GM19043 (cell line): Measurements from ENCODE around the gene SNX9.
"Not testable (repeated sequence)": the region's sequence is repeated elsewhere in the genome, so short reads cannot be mapped to it uniquely, and the experiment has no call there.

ENCODE experiments used
- ATAC-seq: cut with Tn5 transposase; IDR thresholded peaks from one replicate; pipeline ENCODE4 v1.9.1; 2021; ENCODE audit warnings: low read depth; ENCODE audit not compliant: unreplicated experiment

The SNX9 gene

GRCh38 chr6:157944983-157945931 is 122.2 kb downstream of the SNX9 start:
- ATAC-seq, result no peak

DNA sequence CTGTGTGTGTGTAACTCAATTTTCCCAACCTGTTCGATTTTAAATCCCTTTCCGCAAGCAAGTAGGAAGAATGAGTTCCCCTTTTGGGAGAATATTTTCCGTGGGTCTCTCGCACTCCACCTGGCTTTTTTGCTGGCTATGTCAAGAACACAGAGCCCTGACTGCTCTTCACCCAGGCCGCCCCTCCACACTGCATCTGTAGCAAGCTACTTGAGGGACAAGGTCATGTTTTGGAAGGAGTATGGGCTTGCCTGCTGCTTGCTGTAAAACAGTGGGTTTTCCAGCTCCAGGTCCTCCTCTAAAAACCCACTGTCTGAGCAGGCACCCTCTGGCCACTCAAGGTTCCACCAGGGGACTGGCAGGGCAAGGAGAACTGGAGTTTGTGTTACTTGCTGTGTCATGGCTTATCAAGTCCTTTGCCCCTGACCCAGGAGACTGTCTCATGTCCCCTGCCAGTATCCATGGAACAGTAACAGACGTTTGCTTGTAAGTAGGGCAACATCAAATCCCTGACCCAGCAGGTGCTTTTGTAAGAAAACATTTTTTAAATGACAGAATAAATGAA is 123.1 kb downstream of the SNX9 start:
- ATAC-seq, result no peak

DNA sequence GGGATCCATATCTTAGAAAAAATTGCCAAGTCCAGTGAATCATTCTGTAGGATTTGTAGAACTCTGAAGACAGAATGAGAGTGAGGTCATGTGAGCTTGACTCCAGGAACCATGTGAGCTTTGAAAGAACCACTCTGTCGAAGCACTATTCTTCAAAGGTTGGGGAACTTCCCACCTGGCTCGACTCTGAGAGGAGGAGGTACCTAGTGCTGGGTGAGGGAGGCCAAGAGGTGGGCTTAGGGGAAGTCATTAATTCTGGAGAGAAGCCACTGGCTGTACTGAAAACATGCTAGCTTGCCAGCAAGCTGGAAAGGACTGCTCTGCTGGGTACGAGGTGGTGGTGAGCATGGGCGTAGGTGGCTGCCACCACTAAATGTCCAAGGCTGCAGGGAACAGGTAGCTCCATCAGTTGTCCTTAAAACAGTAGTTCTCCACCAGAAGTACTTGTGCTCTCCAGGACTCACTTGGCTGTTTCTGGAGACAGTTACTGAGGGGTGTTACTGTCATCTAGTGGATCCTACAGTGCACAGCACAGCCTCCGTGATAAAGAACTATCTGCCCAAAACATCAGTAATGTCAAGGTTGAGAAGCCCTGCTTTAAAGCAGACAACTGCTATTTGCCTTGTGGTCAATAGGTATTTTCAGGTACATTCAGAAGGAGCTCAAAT is 124.0 kb downstream of the SNX9 start:
- ATAC-seq, result no peak

- not testable (repeated sequence) for ATAC-seq
Observed at GRCh38 chr6:157950899-157951298, 127.9 kb downstream of the SNX9 start.

DNA sequence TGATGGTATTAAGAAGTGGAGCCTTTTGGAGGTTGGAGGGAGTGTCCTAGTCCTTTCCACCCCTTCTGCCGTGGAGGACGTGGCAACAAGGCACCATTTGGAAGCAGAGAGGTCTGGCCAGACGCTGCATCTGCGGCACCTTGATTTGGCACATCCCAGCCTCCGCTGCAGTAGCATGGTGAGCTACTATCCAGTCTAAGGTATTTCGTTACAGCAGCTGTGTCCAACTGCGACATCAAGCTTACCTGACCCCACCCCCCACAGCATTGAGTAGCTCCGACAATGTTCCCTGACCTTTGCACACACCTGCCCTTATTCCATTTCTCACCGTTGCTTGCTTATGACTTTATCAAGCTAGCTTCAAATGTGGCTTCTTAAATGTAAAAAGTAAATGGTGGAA is 128.8 kb downstream of the SNX9 start:
- no peak for ATAC-seq

DNA sequence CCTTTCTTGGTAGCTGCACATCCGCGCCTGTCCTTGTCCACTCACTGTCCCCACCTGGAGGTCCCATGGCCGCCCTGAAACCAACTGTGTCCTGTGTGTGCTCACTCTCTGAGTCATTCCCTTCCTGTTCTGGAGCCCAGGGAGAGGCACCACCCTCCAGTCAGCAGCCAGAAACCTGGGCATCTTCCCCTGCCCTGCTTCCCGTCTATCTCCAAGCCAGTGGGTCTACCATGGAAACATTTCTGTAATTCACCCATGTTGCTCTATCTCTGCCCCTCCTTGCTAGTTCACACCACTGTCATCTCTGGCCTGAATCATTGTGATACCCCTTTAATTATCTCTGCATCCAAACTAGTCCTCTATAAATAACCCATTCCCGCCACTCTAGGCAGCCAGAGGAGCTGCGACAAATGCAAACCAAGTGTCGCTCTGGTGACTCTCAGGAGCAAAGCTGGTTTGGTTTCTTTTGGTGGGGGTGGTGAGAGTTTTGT is 129.9 kb downstream of the SNX9 start:
- no peak for ATAC-seq

DNA sequence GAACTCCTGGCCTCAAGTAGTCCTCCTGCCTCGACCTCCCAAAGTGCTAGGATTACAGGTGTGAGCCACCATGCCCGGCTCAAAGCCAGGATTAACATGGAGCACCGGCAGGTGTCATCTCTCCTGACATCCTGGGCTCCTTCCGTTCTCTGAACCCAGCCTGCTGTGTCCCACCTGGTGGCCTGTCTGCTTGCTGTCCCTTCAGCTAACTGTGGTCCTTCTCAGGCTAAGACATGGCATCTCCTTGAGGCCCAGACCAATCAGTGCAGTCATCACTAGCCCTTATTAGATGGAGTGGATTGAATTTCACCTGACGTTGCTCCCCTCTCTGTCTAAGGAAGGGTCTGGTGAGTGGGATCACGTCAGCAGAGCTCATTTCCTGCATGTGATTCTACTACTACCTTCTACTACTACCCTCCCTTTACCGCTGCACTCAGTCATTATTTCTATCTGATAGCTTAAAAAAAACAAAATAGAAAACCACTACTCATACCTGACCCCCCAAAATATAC is 130.6 kb downstream of the SNX9 start:
- ATAC-seq, result no peak

- ATAC-seq, result no peak
Observed at GRCh38 chr6:157954150-157955117, 131.4 kb downstream of the SNX9 start.

- no peak for ATAC-seq
Observed at GRCh38 chr6:157955675-157956074, 132.6 kb downstream of the SNX9 start.

GRCh38 chr6:157956171-157956730 is 133.2 kb downstream of the SNX9 start:
- no peak for ATAC-seq

- no peak for ATAC-seq
Observed at GRCh38 chr6:157959451-157960227, 136.6 kb downstream of the SNX9 start.

DNA sequence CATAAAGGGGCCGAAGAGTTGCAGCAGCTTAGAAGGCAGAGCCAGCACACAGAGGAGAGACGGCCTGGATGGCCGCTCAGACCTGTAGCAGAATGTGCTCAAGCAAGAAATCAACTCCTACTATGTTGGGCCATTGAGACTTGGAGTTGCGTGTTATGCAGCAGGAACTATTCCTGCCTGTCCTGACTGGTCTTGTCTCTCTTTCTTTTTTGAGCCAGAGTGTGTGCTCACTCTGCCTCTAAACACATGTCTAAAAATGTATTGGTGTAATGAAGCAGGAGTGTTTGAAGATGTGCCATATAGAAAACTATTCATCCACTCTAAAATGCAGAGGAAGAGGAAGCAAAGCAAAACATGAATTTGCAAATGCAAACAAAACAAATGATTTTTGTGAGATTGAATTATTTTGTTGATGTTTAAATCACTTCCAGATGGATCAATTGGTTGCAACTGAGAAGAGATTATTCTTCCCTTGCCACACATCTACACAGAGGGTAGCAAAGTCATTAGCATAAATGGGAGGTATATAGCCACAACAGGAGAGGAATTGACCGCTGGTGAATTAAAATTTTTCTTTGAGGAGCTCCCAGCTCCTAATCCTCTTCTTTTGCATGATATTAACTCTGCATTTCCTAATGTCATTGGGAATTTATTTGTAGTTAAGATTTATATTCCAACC is 138.2 kb downstream of the SNX9 start:
- no peak for ATAC-seq

DNA sequence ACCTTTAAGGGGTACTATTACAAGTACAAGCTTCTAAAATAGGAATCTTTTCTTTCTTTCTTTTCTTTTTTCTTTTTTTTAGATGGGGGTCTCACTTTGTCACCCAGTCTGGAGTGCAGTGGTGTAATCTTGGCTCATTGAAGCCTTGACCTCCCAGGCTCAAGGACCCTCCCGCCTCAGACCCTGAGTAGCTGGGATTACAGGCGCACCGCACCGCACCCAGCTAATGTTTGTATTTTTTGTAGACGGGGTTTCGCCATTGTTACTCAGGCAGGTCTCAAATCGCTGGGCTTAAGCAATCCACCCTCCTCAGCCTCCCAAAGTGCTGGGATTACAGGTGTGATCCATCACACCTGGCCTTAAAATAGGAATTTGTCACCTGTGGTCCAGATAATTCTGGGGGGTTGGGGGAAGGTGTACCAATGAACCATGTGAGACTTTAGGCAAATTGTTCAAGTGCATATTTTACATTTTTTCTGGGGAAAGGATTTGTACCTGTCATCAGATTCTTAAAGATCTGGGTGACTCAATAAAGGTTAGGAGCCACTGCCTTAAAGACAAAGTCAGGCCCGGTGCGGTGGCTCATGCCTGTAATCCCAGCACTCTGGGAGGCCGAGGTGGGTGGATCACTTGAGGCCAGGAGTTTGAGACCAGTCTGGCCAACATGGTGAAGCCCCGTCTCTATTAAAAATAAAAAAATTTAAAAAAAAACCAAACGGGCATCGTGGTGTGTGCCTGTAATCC is 139.0 kb downstream of the SNX9 start:
- no peak for ATAC-seq

DNA sequence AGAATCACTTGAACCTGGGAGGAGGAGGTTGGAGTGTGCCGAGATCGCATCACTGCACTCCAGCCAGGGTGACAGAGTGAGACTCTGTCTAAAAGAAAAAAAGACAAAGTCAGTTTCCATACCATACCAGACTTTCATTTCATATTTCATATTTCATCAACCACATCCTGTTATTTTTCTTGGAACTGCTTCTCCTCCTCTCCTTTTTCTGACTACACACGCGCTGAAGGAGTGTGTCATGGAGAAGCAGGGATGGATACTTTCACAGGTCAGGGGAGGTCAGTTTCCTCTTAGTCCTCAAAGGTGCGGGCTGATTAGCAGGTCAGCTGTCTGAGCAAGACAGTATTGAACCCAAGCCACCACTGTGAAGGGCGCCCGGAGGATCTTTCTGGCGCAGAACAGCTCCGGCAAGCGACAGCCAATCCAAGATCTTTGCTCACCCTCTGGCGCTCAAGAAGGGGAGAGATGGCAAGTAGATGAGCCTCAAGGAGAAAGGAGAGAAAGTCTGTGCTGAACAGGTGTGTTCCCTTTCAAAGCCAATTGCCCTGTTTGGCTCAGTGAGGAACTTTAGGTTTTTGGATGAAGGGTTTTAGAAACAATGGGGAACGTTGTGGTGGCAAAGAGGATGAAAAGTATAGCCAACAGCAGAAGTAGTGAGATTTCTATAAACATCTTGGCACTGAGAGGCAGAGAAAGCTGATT is 139.7 kb downstream of the SNX9 start:
- no peak for ATAC-seq

DNA sequence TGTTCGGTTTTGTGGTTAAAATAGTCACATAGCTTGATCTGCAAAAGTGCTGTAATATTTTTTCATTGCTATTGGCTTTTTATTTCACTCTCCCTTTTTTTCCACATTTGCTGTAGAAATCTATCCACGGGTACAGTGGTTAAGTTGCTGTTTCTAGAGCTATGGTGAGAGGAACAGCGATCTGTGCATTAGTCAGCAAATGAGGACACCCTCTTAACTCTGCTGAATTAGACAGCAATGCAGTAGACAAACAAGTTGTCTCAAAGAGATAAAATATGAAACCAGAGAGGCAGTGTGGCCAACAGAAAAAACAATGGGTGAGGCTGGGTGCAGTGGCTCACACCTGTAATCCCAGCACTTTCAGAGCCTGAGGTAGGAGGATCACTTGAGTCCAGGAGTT is 141.1 kb downstream of the SNX9 start:
- no peak for ATAC-seq

GRCh38 chr6:157965387-157965786 is 142.3 kb downstream of the SNX9 start:
- no peak for ATAC-seq

- ATAC-seq, result no peak
Observed at GRCh38 chr6:157966589-157966977, 143.5 kb downstream of the SNX9 start.
